NCI-H1105 (cell line): ENCODE measurements around the gene MRO.
"Not testable (repeated sequence)": the region's sequence is repeated elsewhere in the genome, so short reads cannot be mapped to it uniquely, and the experiment has no call there.

Source experiments
- DNase-seq: peaks from one replicate; lab custom pipeline; 2025; lab: John Stamatoyannopoulos, UW

MRO gene

DNA sequence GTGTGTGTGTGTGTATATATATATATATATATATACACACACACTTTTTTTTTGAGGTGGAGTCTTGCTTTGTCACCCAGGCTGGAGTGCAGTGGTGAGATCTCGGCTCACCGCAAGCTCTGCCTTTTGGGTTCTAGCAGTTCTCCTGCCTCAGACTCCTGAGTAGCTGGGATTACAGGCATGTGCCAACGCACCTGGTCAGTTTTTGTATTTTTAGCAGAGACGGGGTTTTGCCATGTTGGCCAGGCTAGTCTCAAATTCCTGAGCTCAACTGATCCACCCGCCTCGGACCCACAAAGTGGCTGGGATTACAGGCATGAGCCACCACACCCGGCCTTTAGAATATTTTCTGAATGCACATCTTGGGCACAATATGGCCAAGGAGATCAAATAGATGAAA lies 13.7 kb upstream of the MRO start:
- DNase-seq = not testable (repeated sequence)

DNA sequence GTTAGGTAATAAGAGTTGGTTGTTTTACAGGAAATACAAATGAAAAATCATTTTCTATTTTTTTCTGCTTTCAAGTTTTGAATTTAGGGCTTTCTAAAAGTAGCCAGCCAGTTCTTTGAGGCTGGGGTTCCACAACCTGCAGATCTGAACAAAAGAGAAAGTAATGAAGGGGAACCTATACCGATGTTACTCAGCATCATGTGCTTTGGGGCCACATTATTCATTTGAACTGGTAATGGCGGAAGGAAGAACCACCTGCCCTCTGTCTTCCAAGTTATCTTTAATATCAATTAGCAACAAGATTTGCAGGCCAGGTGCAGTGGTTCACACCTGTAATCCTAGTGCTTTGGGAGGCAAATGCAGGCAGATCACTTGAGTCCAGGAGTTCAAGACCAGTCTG lies 12.9 kb upstream of the MRO start:
- no peak for DNase-seq

DNA sequence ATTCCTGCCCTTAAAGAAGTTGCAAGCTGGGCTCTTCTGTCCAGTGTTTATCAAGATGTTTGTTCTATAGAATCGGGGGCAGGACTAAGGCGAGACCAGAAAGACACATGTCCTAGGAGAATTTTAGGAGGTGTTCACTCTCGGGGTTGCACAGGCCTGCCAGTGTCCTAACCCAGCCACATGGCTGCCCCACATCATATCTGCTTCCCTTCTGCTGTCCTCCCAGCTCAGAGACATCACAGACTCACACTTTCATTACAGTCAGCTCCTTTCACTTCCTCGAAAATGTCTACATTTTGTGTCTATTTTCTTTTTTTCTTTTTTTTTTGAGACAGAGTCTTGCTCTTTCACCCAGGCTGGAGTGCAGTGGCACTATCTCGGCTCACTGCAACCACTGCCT lies 10.7 kb upstream of the MRO start:
- no peak for DNase-seq

DNA sequence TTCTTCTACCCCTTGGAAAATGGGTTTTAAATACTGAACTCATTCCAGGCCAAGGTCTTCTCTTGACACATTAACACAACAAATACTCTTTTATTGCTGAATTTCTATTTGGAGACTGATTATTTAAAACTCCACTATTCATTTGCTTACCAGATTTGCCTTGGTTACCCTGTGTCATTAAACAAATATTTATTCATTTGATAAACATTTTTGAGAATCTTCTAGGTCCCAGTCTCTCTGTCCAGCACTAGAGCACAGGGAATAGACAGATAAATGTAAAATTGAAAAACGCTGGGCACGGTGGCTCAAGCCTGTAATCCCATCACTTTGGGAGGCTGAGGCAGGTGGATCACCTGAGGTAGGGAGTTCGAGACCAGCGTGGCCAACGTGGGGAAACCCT lies 9.8 kb upstream of the MRO start:
- DNase-seq = no peak

DNA sequence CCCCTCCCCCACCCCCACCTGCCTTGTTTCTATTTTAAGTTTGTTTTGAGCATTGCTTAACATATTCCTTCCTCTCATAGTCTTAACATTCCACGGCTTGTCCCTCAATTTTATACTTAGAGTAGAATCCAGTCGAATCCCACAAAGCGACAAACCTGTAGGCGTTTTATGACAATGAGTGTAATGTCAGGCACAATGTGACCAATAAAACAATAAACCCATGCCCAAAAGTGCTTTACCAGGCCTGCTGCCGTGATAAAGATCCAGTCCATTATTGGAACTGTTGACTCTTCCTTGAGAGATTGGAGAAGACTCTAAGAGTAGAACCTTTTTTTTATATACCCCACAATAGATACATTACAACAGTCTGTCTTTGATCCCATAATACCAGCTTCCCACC lies 6.2 kb upstream of the MRO start:
- DNase-seq = no peak

DNA sequence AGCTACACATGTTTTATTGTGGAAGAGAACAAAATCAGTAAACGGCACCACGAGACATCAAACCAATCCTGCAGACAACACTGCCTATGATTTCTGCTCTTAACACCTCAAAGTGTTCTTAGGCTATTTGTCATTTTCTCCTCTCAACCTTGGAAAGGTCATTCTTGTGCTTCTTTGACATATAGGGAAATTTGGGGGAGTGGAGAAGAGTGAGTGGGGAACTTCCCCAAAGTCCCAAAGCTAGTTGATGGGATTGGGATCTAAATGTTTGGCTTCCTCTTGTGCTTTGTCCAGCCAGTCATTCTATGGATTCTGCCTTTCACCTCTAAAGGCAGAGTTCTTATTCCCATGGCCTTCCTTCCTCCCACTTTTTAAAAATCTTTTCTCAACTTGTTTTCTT lies 5.8 kb upstream of the MRO start:
- DNase-seq = no peak

DNA sequence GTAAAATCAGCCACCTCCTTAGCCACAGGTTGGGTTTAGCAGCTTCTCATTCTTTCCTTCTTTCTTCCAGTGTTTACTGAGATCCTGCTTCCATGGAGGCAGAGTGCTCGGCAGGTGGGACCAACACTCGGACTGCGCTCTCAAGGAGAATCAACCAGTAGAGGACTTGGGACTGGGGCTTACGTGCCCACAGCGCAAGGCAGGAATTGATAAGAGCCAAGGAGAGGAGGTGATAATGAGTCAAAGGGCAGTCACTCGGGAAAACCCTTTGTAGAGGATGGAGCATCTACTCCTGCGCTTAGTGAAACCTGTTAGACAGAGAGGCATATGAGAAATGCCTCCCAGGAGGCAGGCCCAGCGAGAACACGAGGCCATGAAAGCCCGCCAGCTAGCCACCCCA lies 2.9 kb upstream of the MRO start:
- no peak for DNase-seq

DNA sequence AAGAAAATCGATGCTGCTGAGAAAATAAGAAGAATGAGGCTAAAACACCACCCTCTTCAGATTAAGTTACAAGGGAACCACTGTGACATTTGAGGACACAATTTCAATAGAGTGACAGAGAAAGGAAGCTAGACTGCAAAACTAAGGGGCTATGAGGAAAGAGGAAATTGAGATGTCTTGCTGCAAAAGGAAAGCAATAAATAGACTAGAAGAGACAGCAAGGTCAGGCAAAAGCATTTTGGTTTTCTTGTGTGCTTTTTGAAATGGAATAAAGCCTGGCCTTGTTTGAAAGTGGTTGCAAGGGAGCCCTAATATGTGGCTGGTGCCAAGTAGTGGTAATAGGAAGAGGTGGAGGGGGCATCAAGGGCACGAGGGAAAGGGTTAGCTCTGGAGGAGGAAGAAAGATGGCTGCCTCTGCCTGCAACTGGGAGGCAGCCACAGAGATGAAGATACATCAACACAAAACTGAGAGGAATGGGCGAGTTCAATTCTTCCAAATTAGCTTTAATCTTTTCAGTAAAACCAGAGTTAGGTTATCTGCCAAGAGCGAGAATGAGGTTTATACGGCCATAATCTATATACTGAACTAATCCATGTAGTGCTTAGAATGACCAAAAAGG lies 1.2 kb upstream of the MRO start:
- no peak for DNase-seq

DNA sequence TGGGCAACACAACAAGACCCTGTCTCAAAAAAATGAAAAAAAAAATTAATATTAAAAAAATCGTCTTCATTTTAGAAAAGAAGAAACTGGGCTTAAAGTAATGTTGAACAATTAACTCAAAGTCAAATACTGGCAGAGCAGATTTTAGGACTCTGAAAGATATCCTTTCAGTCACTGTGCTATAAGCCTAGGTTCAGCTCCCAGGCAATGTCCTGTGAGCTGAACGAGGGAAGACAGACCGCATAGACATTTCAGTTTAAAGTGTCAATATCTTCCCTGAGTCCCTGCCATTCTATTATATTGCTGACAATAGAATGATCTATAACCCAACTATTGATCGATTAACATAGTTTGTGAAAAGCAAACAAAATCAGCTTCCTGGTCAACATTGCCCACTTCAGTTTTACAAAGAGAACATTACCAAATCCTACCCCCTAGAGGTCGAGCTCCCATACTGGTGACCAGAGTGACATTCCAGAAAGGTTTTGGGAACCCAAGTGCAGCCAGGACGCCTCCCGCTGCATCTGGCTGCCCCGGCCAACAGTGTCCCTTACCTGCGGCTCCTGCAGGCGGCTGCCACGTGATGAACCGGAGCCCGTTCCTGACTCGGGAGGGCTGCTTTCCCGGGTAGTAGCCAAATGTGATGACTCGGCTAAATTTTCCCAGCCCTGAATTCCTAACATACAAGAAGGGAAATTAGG lies 639 bp downstream of the MRO start:
- peak; percentile 22 for DNase-seq

DNA sequence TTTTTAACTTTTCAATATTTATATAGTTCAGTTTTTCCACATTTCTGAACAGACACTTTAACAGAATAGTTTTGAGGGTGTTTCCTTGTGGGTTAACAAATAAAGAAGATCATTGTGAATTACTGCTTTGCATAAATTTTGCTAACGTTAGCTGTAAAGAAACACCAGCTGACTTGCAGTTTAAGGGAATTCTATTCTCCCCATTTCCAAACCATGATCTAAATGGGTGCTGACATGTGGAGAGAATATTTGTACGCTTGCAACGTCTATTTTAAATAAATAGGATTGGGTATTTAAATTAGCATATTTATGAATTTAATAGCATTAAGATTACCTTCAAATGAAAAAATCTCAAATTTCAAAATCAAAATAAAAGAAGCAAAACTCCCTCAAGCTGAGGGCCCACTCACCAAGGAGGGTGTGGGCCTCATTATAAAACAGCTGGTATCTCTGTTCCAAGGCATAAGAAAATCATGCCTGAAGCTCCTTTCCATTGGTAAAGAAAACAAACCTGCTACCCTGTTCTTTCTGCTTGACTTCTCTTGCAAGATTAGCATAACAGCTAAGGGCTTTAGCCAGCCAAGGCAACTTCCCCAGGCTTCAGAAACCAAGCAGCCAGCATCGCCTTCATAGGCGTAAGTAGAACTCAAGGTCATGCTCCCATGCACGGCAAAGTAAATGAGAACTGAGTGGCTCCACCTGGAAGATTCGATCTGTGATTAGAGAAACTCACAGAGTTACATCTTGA lies 3.2 kb downstream of the MRO start:
- DNase-seq = no peak

DNA sequence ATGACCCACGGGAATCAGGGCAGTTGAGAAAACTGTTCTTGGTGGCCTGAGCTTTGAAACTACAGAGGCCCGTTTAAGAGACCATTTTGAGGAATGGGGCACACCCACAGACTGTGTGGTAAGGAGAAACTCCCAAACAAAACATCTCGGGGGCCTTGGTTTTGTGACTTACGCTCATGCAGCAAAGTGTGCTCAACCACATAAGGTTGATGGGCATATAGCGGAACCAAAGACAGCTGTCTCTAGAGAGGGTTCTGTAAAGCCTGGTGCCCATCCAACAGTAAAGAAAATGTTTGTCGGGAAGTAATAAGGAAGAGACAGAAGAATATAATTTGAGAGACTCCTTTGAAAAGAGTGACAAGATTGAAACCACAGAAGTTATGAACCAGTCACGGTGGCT lies 5.4 kb downstream of the MRO start:
- no peak for DNase-seq

DNA sequence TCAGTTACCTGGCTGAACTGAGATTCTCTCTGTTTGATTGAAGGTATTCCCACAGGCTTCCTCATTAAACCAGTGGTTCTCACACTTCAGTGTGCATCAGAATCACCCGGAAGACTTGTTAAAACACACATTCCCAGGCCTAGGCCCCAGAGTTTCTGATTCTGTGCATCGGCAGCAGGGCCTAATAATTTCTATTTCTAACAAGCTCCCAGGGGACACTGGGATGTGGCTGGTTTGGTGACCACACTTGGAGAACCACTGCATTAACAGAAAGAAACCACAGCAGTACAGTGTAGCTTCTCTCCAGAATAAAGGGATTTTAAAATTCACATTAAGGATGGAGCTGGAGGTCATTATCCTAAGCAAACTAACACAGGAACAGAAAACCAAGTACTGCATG lies 6.5 kb downstream of the MRO start:
- no peak for DNase-seq

DNA sequence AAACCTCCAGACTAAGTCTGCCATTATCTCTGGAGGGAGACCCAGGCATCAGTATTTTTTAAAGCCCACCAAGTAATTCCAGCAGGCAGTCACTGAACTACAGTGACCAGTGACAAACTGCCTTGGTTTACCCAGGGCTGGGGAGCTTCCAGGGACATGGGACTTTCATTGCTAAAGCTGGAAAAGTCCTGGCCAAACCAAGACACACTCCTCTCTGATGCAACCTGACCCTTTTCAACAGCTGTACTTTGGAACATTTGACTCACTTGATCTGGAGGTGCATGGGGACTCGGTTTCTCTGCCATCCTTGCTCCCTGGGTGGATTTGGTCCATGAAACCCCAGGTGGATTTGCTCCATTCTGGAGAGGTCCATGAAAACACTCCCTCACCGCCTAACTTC lies 7.0 kb downstream of the MRO start:
- DNase-seq = no peak

DNA sequence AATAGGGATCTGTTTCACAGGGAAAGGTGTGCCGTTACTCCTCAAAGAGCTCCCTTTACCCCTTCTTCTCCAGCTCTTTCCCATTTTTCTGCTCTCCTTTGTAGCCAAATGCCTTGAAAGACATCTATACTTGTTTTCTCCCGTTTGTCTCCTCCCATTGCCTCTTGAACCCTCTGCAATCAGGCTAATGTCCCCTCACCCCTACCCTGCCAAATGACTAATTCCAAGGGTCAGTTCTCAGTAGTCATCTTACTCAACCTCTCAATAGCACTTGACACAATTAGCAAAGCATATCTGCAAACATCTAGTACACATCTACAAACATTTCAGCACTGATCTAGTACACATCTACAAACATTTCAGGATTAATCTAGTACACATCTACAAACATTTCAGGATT lies 12.6 kb downstream of the MRO start:
- no peak for DNase-seq

DNA sequence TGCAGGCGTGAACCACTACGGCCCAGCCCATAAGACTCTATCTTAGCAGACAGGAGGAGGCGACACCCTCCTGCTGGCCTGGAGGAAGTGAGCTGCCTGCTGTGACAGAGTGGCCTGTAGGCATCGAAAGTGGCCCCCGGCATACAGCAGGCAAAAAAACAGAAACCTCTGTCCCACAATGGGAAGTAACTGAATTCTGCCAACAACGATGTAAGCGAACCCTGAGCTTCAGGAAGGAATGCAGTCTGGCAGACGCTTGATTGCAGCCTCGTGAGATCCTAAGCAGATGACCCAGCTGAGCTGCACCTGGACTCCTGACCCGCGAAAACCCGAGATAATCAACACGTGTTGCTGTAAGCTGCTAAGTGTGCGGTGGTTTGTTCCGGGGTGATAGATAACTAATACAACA lies 13.6 kb downstream of the MRO start:
- no peak for DNase-seq

DNA sequence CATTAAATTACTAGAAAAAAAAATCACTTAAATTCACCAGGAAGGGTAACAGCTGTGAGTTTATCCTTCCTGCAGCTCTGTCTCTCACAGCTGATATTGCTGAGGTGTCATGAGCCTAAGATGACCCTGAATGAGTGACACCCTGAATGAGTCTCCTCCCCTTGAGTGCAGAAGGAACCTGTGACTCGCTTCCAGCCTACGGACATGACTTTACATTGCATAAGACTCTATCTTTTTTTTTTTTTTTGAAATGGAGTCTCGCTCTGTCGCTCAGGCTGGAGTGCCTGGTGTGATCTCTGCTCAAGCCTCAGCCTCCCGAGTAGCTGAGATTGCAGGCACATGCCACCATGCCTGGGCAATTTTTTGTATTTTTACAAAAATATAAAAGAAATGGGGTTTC lies 14.1 kb downstream of the MRO start:
- DNase-seq = no peak

DNA sequence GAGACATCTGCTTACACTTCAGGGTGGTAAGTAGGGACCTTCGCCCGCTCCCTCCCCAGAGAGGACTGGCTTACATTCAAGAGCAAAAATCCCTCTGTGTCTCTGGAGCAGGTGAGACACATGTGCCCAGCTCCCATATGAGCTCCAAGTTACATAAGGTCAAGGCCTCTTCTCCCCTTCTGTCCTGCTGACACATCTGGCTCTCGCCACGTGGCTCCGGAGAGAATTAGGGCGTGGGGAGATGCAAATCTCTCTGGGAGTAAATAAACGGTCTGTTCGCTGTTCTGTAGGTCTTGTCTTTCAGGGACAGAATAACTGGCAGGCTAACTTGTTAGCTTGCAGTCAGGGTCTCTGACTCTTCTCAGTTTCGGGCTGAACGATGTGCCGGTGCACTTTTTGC lies 16.2 kb downstream of the MRO start:
- no peak for DNase-seq

DNA sequence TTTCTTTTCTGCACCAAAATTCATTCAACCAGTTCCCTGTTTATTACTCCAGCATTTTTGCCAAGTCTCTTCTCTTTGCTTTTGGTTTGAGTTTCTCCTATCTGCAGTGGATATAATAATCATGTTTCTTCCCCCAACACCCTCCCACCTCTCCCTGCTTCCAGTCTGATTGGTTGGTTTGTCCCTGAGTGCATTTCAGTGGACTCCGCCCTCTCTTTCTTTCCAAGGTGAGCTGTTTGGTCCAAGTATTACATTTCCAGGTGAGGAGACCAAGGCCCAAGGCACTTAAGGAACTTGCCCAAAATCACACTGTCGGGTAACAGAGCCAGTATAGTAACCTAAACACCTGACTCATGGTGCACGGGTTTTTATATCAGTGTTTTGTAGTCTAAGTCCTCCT lies 17.7 kb downstream of the MRO start:
- DNase-seq = no peak

DNA sequence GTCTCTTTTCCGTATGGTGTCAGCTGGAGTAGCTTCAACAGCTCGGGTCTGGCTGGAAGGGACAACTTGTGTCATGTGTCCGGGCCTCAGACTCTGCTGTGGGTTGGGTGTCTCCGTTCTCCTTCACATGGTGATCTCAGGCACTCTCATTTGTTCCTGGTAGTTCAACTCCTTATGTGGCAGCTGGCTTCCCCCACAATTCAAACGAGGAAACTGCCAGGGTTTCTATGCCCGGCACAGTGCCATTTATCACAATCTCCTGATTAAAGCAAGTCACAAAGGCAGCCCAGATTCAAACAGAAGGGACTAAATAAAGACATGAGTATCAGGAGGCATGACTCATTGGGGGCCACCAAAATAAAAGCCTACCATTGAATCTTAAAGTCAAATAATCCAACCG lies 22.7 kb downstream of the MRO start:
- no peak for DNase-seq

DNA sequence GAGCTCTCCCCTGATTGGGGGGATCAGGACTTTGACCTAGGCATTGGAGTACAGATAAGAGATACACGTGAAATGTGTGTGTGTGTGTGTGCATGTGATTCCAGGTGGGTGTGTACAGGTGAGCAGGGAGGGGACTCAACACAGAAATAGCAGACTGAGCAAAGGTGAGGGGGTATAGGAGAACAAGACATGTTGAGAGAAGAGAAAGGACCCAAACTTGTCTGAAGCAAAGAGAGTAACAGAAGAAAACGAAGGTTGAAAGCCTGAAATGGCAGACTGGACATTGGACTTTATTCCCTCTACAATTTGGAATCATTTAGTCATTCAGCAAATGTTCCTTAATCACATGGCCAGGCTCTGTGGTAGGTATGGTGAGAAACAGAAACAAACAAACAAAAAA lies 23.3 kb downstream of the MRO start:
- DNase-seq = no peak

DNA sequence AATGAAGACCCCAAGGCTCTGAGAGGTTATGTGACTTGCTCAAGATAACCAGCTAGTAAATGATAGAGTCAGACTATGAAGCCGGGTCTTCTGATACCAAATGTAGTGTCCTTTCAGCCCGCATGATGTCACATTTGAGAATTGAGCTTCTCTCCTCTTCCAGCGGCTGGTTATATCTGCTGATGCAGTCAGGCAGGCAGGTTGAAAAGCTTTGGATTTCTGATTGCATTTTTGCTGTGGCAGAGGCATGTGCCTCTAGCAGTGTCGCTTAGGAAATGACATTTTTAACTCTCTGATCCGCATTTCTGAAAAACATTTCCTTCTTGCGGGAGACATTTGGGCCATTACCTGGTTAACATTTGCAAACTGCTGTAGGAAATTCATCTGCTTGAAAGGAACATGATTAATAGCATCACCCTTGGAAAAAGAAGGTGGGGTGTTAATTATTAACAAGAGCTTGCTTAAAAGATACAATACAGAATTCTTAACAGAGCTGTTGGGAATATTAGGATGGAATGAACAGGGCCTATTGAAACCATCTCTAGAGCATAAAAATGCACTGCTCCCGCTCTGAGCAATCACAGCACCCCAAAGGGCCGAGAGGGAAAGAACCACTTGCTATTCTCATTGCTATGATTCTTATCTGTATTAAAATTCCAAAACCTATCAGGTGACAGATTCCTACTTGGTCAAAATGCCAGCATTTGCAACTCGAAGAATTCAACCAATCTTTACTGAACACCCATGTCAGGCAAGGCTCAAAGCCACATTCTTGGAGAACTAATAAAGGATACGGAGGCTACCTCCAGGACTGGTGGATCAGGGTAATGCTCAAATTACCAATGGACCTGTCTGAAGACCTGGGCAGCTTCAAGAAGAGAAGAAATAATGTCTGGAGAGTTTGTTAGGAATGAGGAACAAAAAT lies 25.9 kb downstream of the MRO start:
- no peak for DNase-seq

DNA sequence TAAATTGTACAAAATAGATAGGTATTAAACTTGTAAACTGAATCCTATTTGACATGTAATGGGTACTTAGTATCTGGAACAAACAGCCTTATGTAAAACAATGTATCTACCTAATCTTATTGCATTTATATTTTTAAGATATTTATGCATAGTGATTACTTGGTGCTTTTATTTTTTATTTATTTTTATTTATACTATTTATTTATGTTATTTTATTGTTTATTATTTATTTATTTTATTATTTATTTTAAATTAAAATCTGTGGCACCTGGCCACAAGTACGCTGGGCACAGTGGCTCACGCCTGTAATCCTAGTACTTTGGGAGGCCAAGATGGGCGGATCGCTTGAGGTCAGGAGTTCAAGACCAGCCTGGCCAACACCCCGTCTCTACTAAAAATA lies 26.9 kb downstream of the MRO start:
- no peak for DNase-seq
